Measurements from ENCODE around the gene SOBP.

Gene SOBP

GRCh38 chr6:107625264-107625663 is 135.3 kb downstream of the SOBP start:
- H3K4ac ChIP-seq (ENCODE audit: low read depth in 1 of 2, low read length in 2 of 2) = no peak overlapping the region

DNA sequence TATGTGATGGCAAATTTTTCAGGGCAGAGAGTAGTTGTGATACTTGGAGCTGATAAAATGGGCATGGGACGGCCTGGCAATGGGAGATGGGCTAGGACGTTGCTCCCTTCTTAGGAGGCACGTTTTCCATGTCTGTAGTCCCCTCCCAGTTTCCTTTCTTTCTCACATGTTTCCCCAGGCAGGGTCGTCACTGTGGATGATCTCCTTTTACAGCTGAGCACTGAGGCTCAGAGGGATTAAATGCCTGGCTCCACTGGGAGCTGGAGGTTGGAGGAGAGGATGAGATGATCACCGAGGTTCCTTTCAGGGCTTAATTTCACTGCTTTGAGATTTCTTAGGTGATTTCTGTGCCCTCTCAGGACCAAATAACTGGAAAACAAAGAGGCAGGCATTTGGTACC is 136.7 kb downstream of the SOBP start:
- 71% methylated on average over 5 of the region's 5 CpGs for WGBS
- H3K23ac ChIP-seq (ENCODE audit: low read length in 2 of 2) = no peak overlapping the region
- peaks cover 0 to 6% of the 10 kb centered on the region in 2 experiments for H3K36me3 ChIP-seq (ENCODE audit: control insufficient read depth in 1 of 2, insufficient read depth in 2 of 2, low read depth in 1 of 2, low read length in 2 of 2)
- H3K4me1 ChIP-seq (ENCODE audit: control insufficient read depth, insufficient read depth, low read depth, low read length) = peaks cover 2% of the 10 kb centered on the region
- no peak overlapping the region for H2BK5ac ChIP-seq (ENCODE audit: low read depth, low read length, poor library complexity, severe bottlenecking)
- H2BK15ac ChIP-seq (ENCODE audit: low read depth, poor library complexity, severe bottlenecking) = no peak overlapping the region
- no peak overlapping the region for H4K91ac ChIP-seq (ENCODE audit: low read length)
- H3K14ac ChIP-seq (ENCODE audit: low read length in 2 of 2) = no peak overlapping the region
- H3K4ac ChIP-seq (ENCODE audit: low read depth in 1 of 2, low read length in 2 of 2) = no peak overlapping the region
- no peak overlapping the region for H2BK120ac ChIP-seq (ENCODE audit: low read depth, low read length)
- no peaks in the 10 kb centered on the region for H3K79me1 ChIP-seq (replicated peaks; ENCODE audit: low read length, poor library complexity, severe bottlenecking)
- no peak overlapping the region for H3K4me2 ChIP-seq (ENCODE audit: low read length, poor library complexity, severe bottlenecking)
- no peak overlapping the region for H3K4me3 ChIP-seq (ENCODE audit: insufficient read depth in 1 of 2, low read depth in 1 of 2, low read length in 2 of 2)
- H3K9ac ChIP-seq (ENCODE audit: low read length) = no peak overlapping the region
- no peaks in the 10 kb centered on the region for H3K9me3 ChIP-seq (ENCODE audit: control insufficient read depth, low read length)
- no peak overlapping the region for H3K27ac ChIP-seq (ENCODE audit: low read length, poor library complexity, severe bottlenecking)
- no peak overlapping the region for H2AFZ ChIP-seq (ENCODE audit: low read depth, low read length)
- H4K8ac ChIP-seq (ENCODE audit: low read length) = no peak overlapping the region
- no peaks in the 10 kb centered on the region for H3K27me3 ChIP-seq (ENCODE audit: control insufficient read depth in 1 of 2, insufficient read depth in 1 of 2, low read length in 2 of 2)
- no peak overlapping the region for H2AK5ac ChIP-seq (ENCODE audit: low read length, severe bottlenecking)
- no peak for DNase-seq
- no peak overlapping the region for H3K18ac ChIP-seq (ENCODE audit: low read depth in 1 of 2, low read length in 2 of 2)
- no peak overlapping the region for H2BK12ac ChIP-seq (ENCODE audit: low read length in 2 of 2)

More at GRCh38 chr6:107625264-107625663, 135.3 kb downstream of the SOBP start:
- no peaks in the 10 kb centered on the region for H3K27me3 ChIP-seq (ENCODE audit: control insufficient read depth in 1 of 2, insufficient read depth in 1 of 2, low read length in 2 of 2)
- WGBS = 91% methylated on average over 1 of the region's 1 CpG
- no peak overlapping the region for H2BK120ac ChIP-seq (ENCODE audit: low read depth, low read length)
- no peak overlapping the region for H3K4me3 ChIP-seq (ENCODE audit: insufficient read depth in 1 of 2, low read depth in 1 of 2, low read length in 2 of 2)
- H3K18ac ChIP-seq (ENCODE audit: low read depth in 1 of 2, low read length in 2 of 2) = no peak overlapping the region
- H2AK5ac ChIP-seq (ENCODE audit: low read length, severe bottlenecking) = no peak overlapping the region
- H3K9ac ChIP-seq (ENCODE audit: low read length) = no peak overlapping the region
- H3K36me3 ChIP-seq (ENCODE audit: control insufficient read depth in 1 of 2, insufficient read depth in 2 of 2, low read depth in 1 of 2, low read length in 2 of 2) = peaks cover 0 to 6% of the 10 kb centered on the region in 2 experiments
- DNase-seq = no peak
- H2BK15ac ChIP-seq (ENCODE audit: low read depth, poor library complexity, severe bottlenecking) = no peak overlapping the region
- no peak overlapping the region for H3K23ac ChIP-seq (ENCODE audit: low read length in 2 of 2)
- no peak overlapping the region for H3K14ac ChIP-seq (ENCODE audit: low read length in 2 of 2)
- peak overlapping the region; percentile 2 for H4K91ac ChIP-seq (ENCODE audit: low read length)
- H4K8ac ChIP-seq (ENCODE audit: low read length) = no peak overlapping the region
- no peak overlapping the region for H2BK5ac ChIP-seq (ENCODE audit: low read depth, low read length, poor library complexity, severe bottlenecking)
- no peaks in the 10 kb centered on the region for H3K79me1 ChIP-seq (replicated peaks; ENCODE audit: low read length, poor library complexity, severe bottlenecking)
- H2BK12ac ChIP-seq (ENCODE audit: low read length in 2 of 2) = no peak overlapping the region
- no peak overlapping the region for H3K4me2 ChIP-seq (ENCODE audit: low read length, poor library complexity, severe bottlenecking)
- H3K4me1 ChIP-seq (ENCODE audit: control insufficient read depth, insufficient read depth, low read depth, low read length) = peaks cover 2% of the 10 kb centered on the region
- no peak overlapping the region for H3K27ac ChIP-seq (ENCODE audit: low read length, poor library complexity, severe bottlenecking)
- H3K9me3 ChIP-seq (ENCODE audit: control insufficient read depth, low read length) = no peaks in the 10 kb centered on the region
- H2AFZ ChIP-seq (ENCODE audit: low read depth, low read length) = no peak overlapping the region

DNA sequence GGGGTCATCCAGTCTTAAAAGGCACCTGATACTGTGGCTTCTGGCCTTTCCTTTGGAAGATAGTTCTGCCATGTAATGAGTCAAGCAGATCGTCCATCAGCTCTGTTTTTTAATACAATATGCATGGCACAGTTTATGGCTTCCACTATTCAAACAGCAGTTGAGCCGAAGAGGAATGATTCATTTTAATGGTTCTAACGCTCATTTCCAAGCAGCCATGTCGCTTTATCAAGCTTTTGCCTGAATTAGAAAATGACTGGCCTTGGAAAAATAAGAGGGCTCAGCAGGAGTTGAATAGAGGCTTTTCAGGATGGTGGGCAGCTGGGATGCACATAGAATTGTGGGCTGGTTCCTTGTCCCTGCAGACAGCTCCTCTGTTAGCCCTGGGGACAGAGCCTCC is 138.1 kb downstream of the SOBP start:
- no peaks in the 10 kb centered on the region for H3K36me3 ChIP-seq (ENCODE audit: control insufficient read depth in 1 of 2, insufficient read depth in 2 of 2, low read depth in 1 of 2, low read length in 2 of 2)
- no peaks in the 10 kb centered on the region for H3K27me3 ChIP-seq (ENCODE audit: control insufficient read depth in 1 of 2, insufficient read depth in 1 of 2, low read length in 2 of 2)
- no peak overlapping the region for H2AK5ac ChIP-seq (ENCODE audit: low read length, severe bottlenecking)
- no peak overlapping the region for H3K14ac ChIP-seq (ENCODE audit: low read length in 2 of 2)
- peaks cover 2% of the 10 kb centered on the region for H3K4me1 ChIP-seq (ENCODE audit: control insufficient read depth, insufficient read depth, low read depth, low read length)
- WGBS = 88% methylated on average over 4 of the region's 4 CpGs
- H4K91ac ChIP-seq (ENCODE audit: low read length) = no peak overlapping the region
- DNase-seq = no peak
- no peak overlapping the region for H2AFZ ChIP-seq (ENCODE audit: low read depth, low read length)
- H4K8ac ChIP-seq (ENCODE audit: low read length) = no peak overlapping the region
- H3K79me1 ChIP-seq (replicated peaks; ENCODE audit: low read length, poor library complexity, severe bottlenecking) = no peaks in the 10 kb centered on the region
- H2BK5ac ChIP-seq (ENCODE audit: low read depth, low read length, poor library complexity, severe bottlenecking) = no peak overlapping the region
- H3K4ac ChIP-seq (ENCODE audit: low read depth in 1 of 2, low read length in 2 of 2) = no peak overlapping the region
- no peak overlapping the region for H3K27ac ChIP-seq (ENCODE audit: low read length, poor library complexity, severe bottlenecking)
- H3K9me3 ChIP-seq (ENCODE audit: control insufficient read depth, low read length) = no peaks in the 10 kb centered on the region
- H3K9ac ChIP-seq (ENCODE audit: low read length) = no peak overlapping the region
- no peak overlapping the region for H2BK120ac ChIP-seq (ENCODE audit: low read depth, low read length)
- no peak overlapping the region for H3K4me2 ChIP-seq (ENCODE audit: low read length, poor library complexity, severe bottlenecking)
- H2BK12ac ChIP-seq (ENCODE audit: low read length in 2 of 2) = no peak overlapping the region
- H3K23ac ChIP-seq (ENCODE audit: low read length in 2 of 2) = no peak overlapping the region
- no peak overlapping the region for H3K18ac ChIP-seq (ENCODE audit: low read depth in 1 of 2, low read length in 2 of 2)
- no peak overlapping the region for H2BK15ac ChIP-seq (ENCODE audit: low read depth, poor library complexity, severe bottlenecking)
- no peak overlapping the region for H3K4me3 ChIP-seq (ENCODE audit: insufficient read depth in 1 of 2, low read depth in 1 of 2, low read length in 2 of 2)

- Histone ChIP-seq H3K9ac (ENCODE audit: low read length) (no peak overlapping the region), H3K4me1 (ENCODE audit: control insufficient read depth, insufficient read depth, low read depth, low read length) (peaks cover 2% of the 10 kb centered on the region)
Measured at GRCh38 chr6:107628878-107629277, 139.0 kb downstream of the SOBP start.

More at GRCh38 chr6:107628878-107629277, 139.0 kb downstream of the SOBP start:
- H3K79me1 ChIP-seq (replicated peaks; ENCODE audit: low read length, poor library complexity, severe bottlenecking) = no peaks in the 10 kb centered on the region
- H3K4ac ChIP-seq (ENCODE audit: low read depth in 1 of 2, low read length in 2 of 2) = no peak overlapping the region
- H2BK120ac ChIP-seq (ENCODE audit: low read depth, low read length) = no peak overlapping the region
- H3K9me3 ChIP-seq (ENCODE audit: control insufficient read depth, low read length) = no peaks in the 10 kb centered on the region
- H3K4me3 ChIP-seq (ENCODE audit: insufficient read depth in 1 of 2, low read depth in 1 of 2, low read length in 2 of 2) = no peak overlapping the region
- no peak overlapping the region for H4K91ac ChIP-seq (ENCODE audit: low read length)
- no peak overlapping the region for H2BK12ac ChIP-seq (ENCODE audit: low read length in 2 of 2)
- no peak overlapping the region for H4K8ac ChIP-seq (ENCODE audit: low read length)
- no peak overlapping the region for H3K4me2 ChIP-seq (ENCODE audit: low read length, poor library complexity, severe bottlenecking)
- H3K18ac ChIP-seq (ENCODE audit: low read depth in 1 of 2, low read length in 2 of 2) = no peak overlapping the region
- H2BK15ac ChIP-seq (ENCODE audit: low read depth, poor library complexity, severe bottlenecking) = no peak overlapping the region
- H3K27ac ChIP-seq (ENCODE audit: low read length, poor library complexity, severe bottlenecking) = no peak overlapping the region
- no peak overlapping the region for H3K23ac ChIP-seq (ENCODE audit: low read length in 2 of 2)
- H3K36me3 ChIP-seq (ENCODE audit: control insufficient read depth in 1 of 2, insufficient read depth in 2 of 2, low read depth in 1 of 2, low read length in 2 of 2) = no peaks in the 10 kb centered on the region
- no peak overlapping the region for H2AFZ ChIP-seq (ENCODE audit: low read depth, low read length)
- H3K14ac ChIP-seq (ENCODE audit: low read length in 2 of 2) = no peak overlapping the region
- no peak overlapping the region for H2BK5ac ChIP-seq (ENCODE audit: low read depth, low read length, poor library complexity, severe bottlenecking)
- DNase-seq = no peak
- H2AK5ac ChIP-seq (ENCODE audit: low read length, severe bottlenecking) = no peak overlapping the region
- H3K27me3 ChIP-seq (ENCODE audit: control insufficient read depth in 1 of 2, insufficient read depth in 1 of 2, low read length in 2 of 2) = peaks cover 0 to 7% of the 10 kb centered on the region in 2 experiments
- 77% methylated on average over 2 of the region's 3 CpGs for WGBS
